HCT116 (cell line): ENCODE data around the gene BIRC6. TPM values are rescaled to one million over a fixed set of nuclear protein-coding genes. Genes with fewer than 3 reads are reported as not detected.

ENCODE experiments used
- ATAC-seq: fragments of 200-7000 bp; cut with Tn5 transposase; 2 replicates; pipeline ENCODE4 v1.9.1; 2020; ENCODE audit warnings: mild to moderate bottlenecking, moderate library complexity
- BruUV-seq: library from RNA; stranded (reverse); fragments of 400-500 nt; replicated peaks from 2 replicates; lab custom pipeline; 2021; lab: Mats Ljungman, UMichigan
- CTCF ChIA-PET: fragments of 300-600 bp; sonication (Branson Sonifier 250); formaldehyde crosslinking; loops from one replicate; lab custom pipeline; 2021; ENCODE audit warnings: antibody characterized with exemption; lab: Charles Lee
- POLR2A ChIA-PET: fragments of 300-600, 350-600 bp; sonication (Branson Sonifier 250); formaldehyde crosslinking; loops from one replicate; lab custom pipeline; 2021; ENCODE audit warnings: antibody characterized with exemption; lab: Charles Lee
- RAD21 ChIA-PET, 2 experiments: fragments of 300-600 bp; sonication (Branson Sonifier 250); formaldehyde crosslinking; loops; one replicate each; lab custom pipeline; 2023; ENCODE audit warnings: low total read pairs in 2 of 2; ENCODE audit not compliant: uncharacterized antibody in 2 of 2, unreplicated experiment in 2 of 2, low non-redundant PET in 1 of 2; lab: Charles Lee
- DNase-seq: peaks from one replicate; pipeline ENCODE4 v3.0.0-alpha.2; 2010; ENCODE audit warnings: low read depth, low spot score
- H2AFZ ChIP-seq: fragments of 200-600 bp; shearing (Covaris generic), sonication (generic); 2 replicates; pipeline ENCODE4 v1.6.1; 2017; ENCODE audit warnings: low read depth, mixed run types, mixed read lengths, antibody characterized with exemption, low read length; ENCODE audit not compliant: poor library complexity, severe bottlenecking
- H3K27ac ChIP-seq: 2 replicates; pipeline ENCODE4 v1.5.1; 2012; ENCODE audit warnings: low read depth, low read length
- H3K27me3 ChIP-seq: fragments of 200-600 bp; sonication (generic); 2 replicates; pipeline ENCODE4 v1.6.1; 2016; ENCODE audit warnings: mixed run types, low read length, mixed read lengths; ENCODE audit not compliant: insufficient read depth
- H3K36me3 ChIP-seq, 2 experiments: fragments of 200-500 bp in 1 of 2; fragments of 200-600 bp in 1 of 2; sonication (Bioruptor generic) in 1 of 2; sonication (generic) in 1 of 2; 2 replicates each; pipeline versions ENCODE4 v1.5.1 to v1.6.1; 2014 to 2016; ENCODE audit warnings: low read length in 2 of 2, inconsistent platforms in 1 of 2, mixed read lengths in 1 of 2, mixed run types in 1 of 2; ENCODE audit not compliant: insufficient read depth in 2 of 2, control insufficient read depth in 1 of 2
- H3K4me1 ChIP-seq, 2 experiments: fragments of 200-600 bp in 1 of 2; sonication (generic) in 1 of 2; 2 replicates each; pipeline versions ENCODE4 v1.5.1 to v1.6.1; 2012 to 2017; ENCODE audit warnings: low read length in 2 of 2, inconsistent platforms in 1 of 2, mild to moderate bottlenecking in 1 of 2, mixed read lengths in 1 of 2, mixed run types in 1 of 2, moderate library complexity in 1 of 2; ENCODE audit not compliant: insufficient read depth in 2 of 2, control insufficient read depth in 1 of 2
- H3K4me2 ChIP-seq: fragments of 200-600 bp; sonication (generic); 2 replicates; pipeline ENCODE4 v1.6.1; 2017; ENCODE audit warnings: mixed run types, low read length, mixed read lengths
- H3K4me3 ChIP-seq, 2 experiments: fragments of 200-600 bp in 1 of 2; sonication (generic) in 1 of 2; replicated peaks in 1 of 2; 2 replicates each; pipeline ENCODE4 v1.5.1; 2011 to 2016; ENCODE audit warnings: low read length in 2 of 2, control low read depth in 1 of 2, low read depth in 1 of 2, mild to moderate bottlenecking in 1 of 2, mixed read lengths in 1 of 2, mixed run types in 1 of 2
- H3K79me2 ChIP-seq: fragments of 200-600 bp; sonication (generic); 2 replicates; pipeline ENCODE4 v1.6.1; 2017; ENCODE audit warnings: mild to moderate bottlenecking, mixed run types, low read length, moderate library complexity, mixed read lengths; ENCODE audit not compliant: insufficient read depth
- H3K9ac ChIP-seq: fragments of 200-600 bp; sonication (generic); 2 replicates; pipeline ENCODE4 v1.6.1; 2016; ENCODE audit warnings: low read length, mixed read lengths
- H3K9me2 ChIP-seq: fragments of 200-600 bp; sonication (generic), shearing (Covaris generic); 2 replicates; pipeline ENCODE4 v1.6.1; 2017; ENCODE audit warnings: mixed run types, mild to moderate bottlenecking, moderate library complexity; ENCODE audit not compliant: insufficient read depth
- H3K9me3 ChIP-seq, 2 experiments: fragments of 200-500 bp in 1 of 2; fragments of 200-600 bp in 1 of 2; sonication (Bioruptor generic) in 1 of 2; sonication (generic) in 1 of 2; 2 replicates each; pipeline ENCODE4 v1.6.1; 2014 to 2017; ENCODE audit warnings: low read length in 2 of 2, mixed read lengths in 2 of 2, inconsistent platforms in 1 of 2, low read depth in 1 of 2, mild to moderate bottlenecking in 1 of 2, mixed run types in 1 of 2, moderate library complexity in 1 of 2; ENCODE audit not compliant: control insufficient read depth in 1 of 2, insufficient read depth in 1 of 2
- H4K20me1 ChIP-seq: fragments of 200-600 bp; sonication (generic), shearing (Covaris generic); 2 replicates; pipeline ENCODE4 v1.6.1; 2017; ENCODE audit warnings: mixed run types, mild to moderate bottlenecking, moderate library complexity; ENCODE audit not compliant: insufficient read depth
- ATF3 ChIP-seq: IDR thresholded peaks from 2 replicates; pipeline ENCODE4 v1.6.1; 2012
- CBX3 ChIP-seq: IDR thresholded peaks from 2 replicates; pipeline ENCODE4 v1.6.1; 2012; ENCODE audit warnings: low read depth
- CTCF ChIP-seq, 3 experiments: fragments of 200-600 bp in 1 of 3; sonication (generic) in 1 of 3; IDR thresholded peaks in 2 of 3; conservative IDR thresholded peaks in 1 of 3; 2 replicates each; pipeline ENCODE4 v1.5.1; 2012 to 2017; ENCODE audit warnings: low read depth in 2 of 3, low read length in 2 of 3, antibody characterized with exemption in 1 of 3, borderline replicate concordance in 1 of 3, control low read depth in 1 of 3, mild to moderate bottlenecking in 1 of 3, mixed read lengths in 1 of 3, mixed run types in 1 of 3, moderate library complexity in 1 of 3; ENCODE audit not compliant: insufficient read depth in 1 of 3
- EGR1 ChIP-seq: IDR thresholded peaks from 2 replicates; pipeline ENCODE4 v1.6.1; 2012; ENCODE audit warnings: low read depth
- ELF1 ChIP-seq: IDR thresholded peaks from 2 replicates; pipeline ENCODE4 v1.6.1; 2012; ENCODE audit warnings: low read depth, borderline replicate concordance
- EZH2 ChIP-seq: fragments of 200-600 bp; sonication (generic); IDR thresholded peaks from 2 replicates; pipeline ENCODE4 v1.6.1; 2017; ENCODE audit warnings: antibody characterized with exemption, mixed run types
- EZH2phosphoT487 ChIP-seq: fragments of 200-600 bp; IDR thresholded peaks from 2 replicates; pipeline ENCODE4 v1.6.1; 2018; ENCODE audit warnings: antibody characterized with exemption, borderline replicate concordance
- FOSL1 ChIP-seq: IDR thresholded peaks from 2 replicates; pipeline ENCODE4 v1.6.1; 2012; ENCODE audit warnings: low read depth
- MAX ChIP-seq: IDR thresholded peaks from 2 replicates; pipeline ENCODE4 v1.6.1; 2012
- RAD21 ChIP-seq: IDR thresholded peaks from 2 replicates; pipeline ENCODE4 v1.6.1; 2012; ENCODE audit warnings: low read depth, mild to moderate bottlenecking
- REST ChIP-seq: IDR thresholded peaks from 2 replicates; pipeline ENCODE4 v1.6.1; 2012; ENCODE audit warnings: low read depth
- SIN3A ChIP-seq: IDR thresholded peaks from 2 replicates; pipeline ENCODE4 v1.6.1; 2012; ENCODE audit warnings: low read depth
- TCF7L2 ChIP-seq: IDR thresholded peaks from 2 replicates; pipeline ENCODE4 v1.7.0; 2011; ENCODE audit warnings: borderline replicate concordance, inconsistent platforms; ENCODE audit not compliant: insufficient read depth, insufficient read length; ENCODE audit errors: extremely low read depth
- YY1 ChIP-seq: IDR thresholded peaks from 2 replicates; pipeline ENCODE4 v1.6.1; 2011; ENCODE audit warnings: low read length, low read depth, moderate library complexity, mild to moderate bottlenecking; ENCODE audit not compliant: insufficient replicate concordance; ENCODE audit errors: extremely low read depth
- ZBTB33 ChIP-seq: IDR thresholded peaks from 2 replicates; pipeline ENCODE4 v1.6.1; 2011; ENCODE audit warnings: mild to moderate bottlenecking, low read length, moderate library complexity; ENCODE audit not compliant: insufficient replicate concordance; ENCODE audit errors: extremely low read depth
- ZFX ChIP-seq: fragments of 450-650 bp; IDR thresholded peaks from 2 replicates; pipeline ENCODE4 v1.6.1; 2017
- ZNF274 ChIP-seq: fragments of 200-500 bp; sonication (Bioruptor generic); IDR thresholded peaks from 2 replicates; pipeline ENCODE4 v1.6.1; 2014; ENCODE audit warnings: mild to moderate bottlenecking, low read depth, low read length, inconsistent platforms
- intact Hi-C: fragments of 100-400 bp; cut with micrococcal nuclease; formaldehyde crosslinking; loops from 2 replicates; pipeline ENCODE4 v1.10.0; 2022
- total RNA-seq: library from RNA; stranded (reverse); gene quantifications from one replicate; pipeline ENCODE4 v1.2.1, GENCODE V29; 2021; ENCODE audit not compliant: unreplicated experiment

The BIRC6 gene
- total RNA-seq, 1 experiment from 2014 or later = 60.7 TPM

GRCh38 chr2:32424739-32425138 lies 67.9 kb downstream of the BIRC6 start:
- Histone ChIP-seq H4K20me1 (peaks cover 21% of the 10 kb centered on the region; the same call in 1 of the 2 replicates), H3K4me1 (peaks cover 0 to 11% of the 10 kb centered on the region in 2 experiments; a peak in 2 of 4 replicates), H3K27me3 (no peaks in the 10 kb centered on the region), H2AFZ (no peak overlapping the region), H3K4me2 (no peak overlapping the region), H3K4me3 (no peak overlapping the region), H3K27ac (no peak overlapping the region), H3K9me2 (no peaks in the 10 kb centered on the region), H3K9ac (no peak overlapping the region)
- intact Hi-C loops = no loop called here
- CTCF ChIA-PET = no interaction called here
- POLR2A ChIA-PET = no interaction called here
- ATAC-seq = no peak
- BruUV-seq = no TSS peak
- TF ChIP-seq ZBTB33 (no peak), CBX3 (no peak), ZFX (no peak), RAD21 (no peak), TCF7L2 (no peak), YY1 (no peak), CTCF (IDR thresholded peaks at IDR 0.05 in 2 of 3, conservative IDR thresholded peaks at IDR 0.05 in 1 of 3; ENCODE audit: borderline replicate concordance in 1 of 3, insufficient read depth in 1 of 3, low read depth in 2 of 3, low read length in 2 of 3) (no peak), MAX (no peak), FOSL1 (no peak), REST (no peak), ELF1 (no peak), SIN3A (no peak), EZH2 (no peak), ZNF274 (no peak), EZH2phosphoT487 (no peak), ATF3 (no peak), EGR1 (no peak)
- TF ChIP-seq, all 23 proteins: peak for 0
- RAD21 ChIA-PET = no interaction called here
- Histone ChIP-seq H3K79me2 (peaks cover 97% of the 10 kb centered on the region), H3K36me3 (no peaks in the 10 kb centered on the region), H3K9me3 (no peaks in the 10 kb centered on the region)
- DNase-seq = no peak
